Endothelial cell (in vitro differentiated cells): Measurements from ENCODE around the gene BBS2. TPM values are rescaled to one million over a fixed set of nuclear protein-coding genes. Genes with fewer than 3 reads are reported as not detected.

Experiments
- DNase-seq: peaks from one replicate; pipeline ENCODE4 v3.0.0; 2021; ENCODE audit warnings: low spot score
- H3K27ac Mint-ChIP-seq: one replicate; pipeline ENCODE4 v1.8.0; 2021; ENCODE audit warnings: mixed read lengths, inconsistent platforms; ENCODE audit not compliant: unreplicated experiment
- H3K27me3 Mint-ChIP-seq: one replicate; pipeline ENCODE4 v1.8.0; 2021; ENCODE audit warnings: mild to moderate bottlenecking, moderate library complexity, mixed read lengths, inconsistent platforms; ENCODE audit not compliant: unreplicated experiment
- H3K36me3 Mint-ChIP-seq: one replicate; pipeline ENCODE4 v1.8.0; 2021; ENCODE audit warnings: mild to moderate bottlenecking, low read depth, mixed read lengths, inconsistent platforms; ENCODE audit not compliant: unreplicated experiment
- H3K4me1 Mint-ChIP-seq: one replicate; pipeline ENCODE4 v1.8.0; 2021; ENCODE audit warnings: mild to moderate bottlenecking, mixed read lengths, inconsistent platforms; ENCODE audit not compliant: unreplicated experiment
- H3K4me3 Mint-ChIP-seq: one replicate; pipeline ENCODE4 v1.8.0; 2021; ENCODE audit warnings: mild to moderate bottlenecking, mixed read lengths, inconsistent platforms; ENCODE audit not compliant: unreplicated experiment
- H3K9me3 Mint-ChIP-seq: one replicate; pipeline ENCODE4 v1.8.0; 2021; ENCODE audit warnings: mixed read lengths, inconsistent platforms; ENCODE audit not compliant: unreplicated experiment
- CTCF ChIP-seq: fragments of 200-600 bp; sonication (generic); IDR thresholded peaks from one replicate; pipeline ENCODE4 v1.5.0; 2021; ENCODE audit warnings: antibody characterized with exemption; ENCODE audit not compliant: unreplicated experiment
- total RNA-seq: library from RNA; stranded (reverse); fragmentation: NEBNext Ultra II Directional; extraction: Animal tissue kit (Norgen Biotek cat#: 25700); gene quantifications from one replicate; pipeline ENCODE4 v1.2.1, GENCODE V29; 2021; ENCODE audit not compliant: unreplicated experiment

The BBS2 gene
- total RNA-seq, 1 donor from 2014 or later: 37.5 TPM

GRCh38 chr16:56559109-56559508 lies 39.3 kb upstream of the BBS2 start:
- Mint-ChIP-seq H3K4me1 (no peaks in the 10 kb centered on the region), H3K4me3 (no peak overlapping the region), H3K27ac (no peak overlapping the region), H3K9me3 (no peaks in the 10 kb centered on the region), H3K36me3 (no peaks in the 10 kb centered on the region), H3K27me3 (peaks cover 2% of the 10 kb centered on the region)
- no peak for DNase-seq
- TF ChIP-seq CTCF: no peak

- Mint-ChIP-seq H3K4me3 (no peak overlapping the region), H3K9me3 (no peaks in the 10 kb centered on the region), H3K27ac (no peak overlapping the region), H3K36me3 (no peaks in the 10 kb centered on the region), H3K27me3 (peaks cover 4% of the 10 kb centered on the region), H3K4me1 (no peaks in the 10 kb centered on the region)
- DNase-seq: no peak
- TF ChIP-seq CTCF: no peak
These were observed 38.4 kb upstream of the BBS2 start for GRCh38 chr16:56558024-56558747.

GRCh38 chr16:56554441-56554840 lies 34.6 kb upstream of the BBS2 start:
- Mint-ChIP-seq H3K36me3 (no peaks in the 10 kb centered on the region), H3K27me3 (peaks cover 4% of the 10 kb centered on the region), H3K9me3 (no peaks in the 10 kb centered on the region), H3K4me1 (no peaks in the 10 kb centered on the region), H3K4me3 (no peak overlapping the region), H3K27ac (no peak overlapping the region)
- TF ChIP-seq CTCF: no peak
- DNase-seq: no peak

GRCh38 chr16:56551796-56552738 lies 32.2 kb upstream of the BBS2 start:
- no peaks in the 10 kb centered on the region for H3K36me3 Mint-ChIP-seq
- no peaks in the 10 kb centered on the region for H3K9me3 Mint-ChIP-seq
- DNase-seq: no peak
- H3K4me3 Mint-ChIP-seq: no peak overlapping the region
- peaks cover 7% of the 10 kb centered on the region for H3K27me3 Mint-ChIP-seq
- TF ChIP-seq CTCF: no peak
- H3K4me1 Mint-ChIP-seq: peaks cover 7% of the 10 kb centered on the region
- H3K27ac Mint-ChIP-seq: no peak overlapping the region
